HepG2 (cell line): ENCODE measurements around the gene RBM19.

Experiments
- CREB1 ChIP-seq, 2 experiments: fragments of 450-650 bp in 1 of 2; IDR thresholded peaks; 2 replicates each; pipeline ENCODE4 v1.6.1; 2016 to 2017; ENCODE audit warnings: control low read depth in 1 of 2, mild to moderate bottlenecking in 1 of 2, missing compliant biosample characterization in 1 of 2, missing genetic modification characterization in 1 of 2
- NFE2L2 ChIP-seq: fragments of 150-350 bp; IDR thresholded peaks from 2 replicates; pipeline ENCODE4 v1.6.1; 2014; ENCODE audit warnings: low read length
- SSRP1 ChIP-seq: IDR thresholded peaks from 2 replicates; pipeline ENCODE4 v1.6.1; 2016; ENCODE audit warnings: control low read depth
- ZNF253 ChIP-seq: sonication (generic); formaldehyde crosslinking; IDR thresholded peaks from 2 replicates; pipeline ENCODE4 v1.8.0; 2022; ENCODE audit warnings: mild to moderate bottlenecking, missing genetic modification reagents, borderline replicate concordance
- TF ChIP-seq, protein P1 (sequence below), 2 experiments: IDR thresholded peaks; 2 replicates each; pipeline ENCODE4 v1.6.1; 2011 to 2012; ENCODE audit warnings: low read length in 2 of 2, borderline replicate concordance in 1 of 2, low read depth in 1 of 2, mild to moderate bottlenecking in 1 of 2, moderate library complexity in 1 of 2
- TF ChIP-seq, protein P2 (sequence below): sonication (generic); formaldehyde crosslinking; IDR thresholded peaks from 2 replicates; pipeline ENCODE4 v1.4.0; 2020; ENCODE audit warnings: mild to moderate bottlenecking, missing genetic modification reagents

DNA sequence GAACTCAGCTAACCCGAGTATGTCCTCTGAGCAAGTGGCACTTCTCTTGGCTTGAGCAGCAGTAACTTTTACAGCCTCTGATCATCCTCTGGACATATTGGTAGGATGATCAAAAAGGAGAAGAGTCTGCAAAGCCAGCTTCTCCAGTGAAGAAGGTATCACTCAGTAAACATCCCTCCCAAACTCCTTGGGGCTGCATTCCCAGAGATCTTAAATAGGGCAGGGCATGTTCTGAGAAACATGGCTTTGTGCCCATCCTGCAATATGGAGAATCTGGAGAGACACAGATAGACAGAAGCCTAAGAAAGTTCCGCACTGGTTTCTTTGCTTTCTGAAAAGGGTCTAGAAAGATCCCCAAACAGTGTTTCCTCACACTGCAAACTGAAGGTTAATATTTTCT, 65.4 kb downstream of the RBM19 start:
- TF ChIP-seq, protein P1, sequence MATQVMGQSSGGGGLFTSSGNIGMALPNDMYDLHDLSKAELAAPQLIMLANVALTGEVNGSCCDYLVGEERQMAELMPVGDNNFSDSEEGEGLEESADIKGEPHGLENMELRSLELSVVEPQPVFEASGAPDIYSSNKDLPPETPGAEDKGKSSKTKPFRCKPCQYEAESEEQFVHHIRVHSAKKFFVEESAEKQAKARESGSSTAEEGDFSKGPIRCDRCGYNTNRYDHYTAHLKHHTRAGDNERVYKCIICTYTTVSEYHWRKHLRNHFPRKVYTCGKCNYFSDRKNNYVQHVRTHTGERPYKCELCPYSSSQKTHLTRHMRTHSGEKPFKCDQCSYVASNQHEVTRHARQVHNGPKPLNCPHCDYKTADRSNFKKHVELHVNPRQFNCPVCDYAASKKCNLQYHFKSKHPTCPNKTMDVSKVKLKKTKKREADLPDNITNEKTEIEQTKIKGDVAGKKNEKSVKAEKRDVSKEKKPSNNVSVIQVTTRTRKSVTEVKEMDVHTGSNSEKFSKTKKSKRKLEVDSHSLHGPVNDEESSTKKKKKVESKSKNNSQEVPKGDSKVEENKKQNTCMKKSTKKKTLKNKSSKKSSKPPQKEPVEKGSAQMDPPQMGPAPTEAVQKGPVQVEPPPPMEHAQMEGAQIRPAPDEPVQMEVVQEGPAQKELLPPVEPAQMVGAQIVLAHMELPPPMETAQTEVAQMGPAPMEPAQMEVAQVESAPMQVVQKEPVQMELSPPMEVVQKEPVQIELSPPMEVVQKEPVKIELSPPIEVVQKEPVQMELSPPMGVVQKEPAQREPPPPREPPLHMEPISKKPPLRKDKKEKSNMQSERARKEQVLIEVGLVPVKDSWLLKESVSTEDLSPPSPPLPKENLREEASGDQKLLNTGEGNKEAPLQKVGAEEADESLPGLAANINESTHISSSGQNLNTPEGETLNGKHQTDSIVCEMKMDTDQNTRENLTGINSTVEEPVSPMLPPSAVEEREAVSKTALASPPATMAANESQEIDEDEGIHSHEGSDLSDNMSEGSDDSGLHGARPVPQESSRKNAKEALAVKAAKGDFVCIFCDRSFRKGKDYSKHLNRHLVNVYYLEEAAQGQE (IDR thresholded peaks at IDR 0.05; ENCODE audit: borderline replicate concordance in 1 of 2, low read depth in 1 of 2, low read length in 2 of 2): no peak
- TF ChIP-seq ZNF253 (CRISPR knock-in tag) (no peak), NFE2L2 (no peak), SSRP1 (CRISPR knock-in tag) (no peak), CREB1 (IDR thresholded peaks at IDR 0.05) (no peak), CREB1 (CRISPR knock-in tag; IDR thresholded peaks at IDR 0.05) (no peak)
- TF ChIP-seq, protein P2, sequence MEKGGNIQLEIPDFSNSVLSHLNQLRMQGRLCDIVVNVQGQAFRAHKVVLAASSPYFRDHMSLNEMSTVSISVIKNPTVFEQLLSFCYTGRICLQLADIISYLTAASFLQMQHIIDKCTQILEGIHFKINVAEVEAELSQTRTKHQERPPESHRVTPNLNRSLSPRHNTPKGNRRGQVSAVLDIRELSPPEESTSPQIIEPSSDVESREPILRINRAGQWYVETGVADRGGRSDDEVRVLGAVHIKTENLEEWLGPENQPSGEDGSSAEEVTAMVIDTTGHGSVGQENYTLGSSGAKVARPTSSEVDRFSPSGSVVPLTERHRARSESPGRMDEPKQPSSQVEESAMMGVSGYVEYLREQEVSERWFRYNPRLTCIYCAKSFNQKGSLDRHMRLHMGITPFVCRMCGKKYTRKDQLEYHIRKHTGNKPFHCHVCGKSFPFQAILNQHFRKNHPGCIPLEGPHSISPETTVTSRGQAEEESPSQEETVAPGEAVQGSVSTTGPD (CRISPR knock-in tag): no peak
